ENCODE data around the gene RGL1. TPM values are rescaled to one million over a fixed set of nuclear protein-coding genes. Genes with fewer than 3 reads are reported as not detected.

RGL1 gene
- total RNA-seq, 1 experiment from 2014 or later, result 1.3 TPM

DNA sequence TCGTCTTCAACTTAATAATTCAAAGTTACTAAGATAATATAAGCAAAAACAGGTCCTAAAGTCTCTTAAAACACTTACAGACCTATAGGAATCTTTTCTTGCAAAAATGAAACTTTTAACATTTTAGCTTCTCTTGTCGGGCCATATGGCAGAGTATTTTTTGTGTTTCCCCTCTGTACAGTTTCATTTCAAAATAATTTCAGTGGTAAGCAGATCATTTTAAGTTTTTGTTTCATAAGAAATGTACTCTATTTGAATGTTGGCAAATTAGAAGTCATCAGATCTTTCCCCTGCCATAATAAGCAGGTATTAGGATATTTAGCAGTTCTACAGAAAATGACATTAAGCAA, 37.9 kb downstream of the RGL1 start (continued):
- TF ChIP-seq, protein P1, sequence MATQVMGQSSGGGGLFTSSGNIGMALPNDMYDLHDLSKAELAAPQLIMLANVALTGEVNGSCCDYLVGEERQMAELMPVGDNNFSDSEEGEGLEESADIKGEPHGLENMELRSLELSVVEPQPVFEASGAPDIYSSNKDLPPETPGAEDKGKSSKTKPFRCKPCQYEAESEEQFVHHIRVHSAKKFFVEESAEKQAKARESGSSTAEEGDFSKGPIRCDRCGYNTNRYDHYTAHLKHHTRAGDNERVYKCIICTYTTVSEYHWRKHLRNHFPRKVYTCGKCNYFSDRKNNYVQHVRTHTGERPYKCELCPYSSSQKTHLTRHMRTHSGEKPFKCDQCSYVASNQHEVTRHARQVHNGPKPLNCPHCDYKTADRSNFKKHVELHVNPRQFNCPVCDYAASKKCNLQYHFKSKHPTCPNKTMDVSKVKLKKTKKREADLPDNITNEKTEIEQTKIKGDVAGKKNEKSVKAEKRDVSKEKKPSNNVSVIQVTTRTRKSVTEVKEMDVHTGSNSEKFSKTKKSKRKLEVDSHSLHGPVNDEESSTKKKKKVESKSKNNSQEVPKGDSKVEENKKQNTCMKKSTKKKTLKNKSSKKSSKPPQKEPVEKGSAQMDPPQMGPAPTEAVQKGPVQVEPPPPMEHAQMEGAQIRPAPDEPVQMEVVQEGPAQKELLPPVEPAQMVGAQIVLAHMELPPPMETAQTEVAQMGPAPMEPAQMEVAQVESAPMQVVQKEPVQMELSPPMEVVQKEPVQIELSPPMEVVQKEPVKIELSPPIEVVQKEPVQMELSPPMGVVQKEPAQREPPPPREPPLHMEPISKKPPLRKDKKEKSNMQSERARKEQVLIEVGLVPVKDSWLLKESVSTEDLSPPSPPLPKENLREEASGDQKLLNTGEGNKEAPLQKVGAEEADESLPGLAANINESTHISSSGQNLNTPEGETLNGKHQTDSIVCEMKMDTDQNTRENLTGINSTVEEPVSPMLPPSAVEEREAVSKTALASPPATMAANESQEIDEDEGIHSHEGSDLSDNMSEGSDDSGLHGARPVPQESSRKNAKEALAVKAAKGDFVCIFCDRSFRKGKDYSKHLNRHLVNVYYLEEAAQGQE (IDR thresholded peaks at IDR 0.05; ENCODE audit: low read depth), result no peak
- TF ChIP-seq EGR1 (IDR thresholded peaks at IDR 0.05; ENCODE audit: low read depth), result no peak

DNA sequence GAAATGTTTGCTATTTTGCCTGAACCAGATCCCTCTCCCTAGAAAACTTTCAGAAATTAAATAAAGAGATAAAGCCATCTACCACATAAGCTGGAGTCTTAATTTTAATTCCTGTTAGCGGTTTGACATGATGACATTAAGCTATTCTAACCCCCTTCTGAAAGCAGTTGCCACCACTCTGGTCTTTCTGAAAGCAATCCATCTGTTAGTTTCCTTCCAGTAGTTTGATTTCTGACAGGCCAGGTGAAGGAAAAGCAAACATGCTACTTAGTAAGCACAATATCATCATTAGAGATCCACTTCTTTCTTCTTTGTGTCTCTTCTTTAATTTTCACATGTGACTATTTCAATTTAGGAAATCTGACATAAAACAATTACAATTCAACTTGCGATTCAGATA, 39.9 kb downstream of the RGL1 start:
- H3K27me3 ChIP-seq (ENCODE audit: insufficient read depth, low read length), result no peaks in the 10 kb centered on the region
- no TSS peak for BruUV-seq (replicated peaks)
- H3K36me3 ChIP-seq (ENCODE audit: control insufficient read depth in 1 of 2, insufficient read depth in 2 of 2, low read length in 2 of 2), result no peaks in the 10 kb centered on the region
- intact Hi-C loops (cut with micrococcal nuclease), result no loop called here
- RAD21 ChIA-PET (ENCODE audit: low non-redundant PET in 1 of 2, low total read pairs in 2 of 2, uncharacterized antibody in 2 of 2, unreplicated experiment in 2 of 2), result no interaction called here
- no peaks in the 10 kb centered on the region for H3K79me2 ChIP-seq (ENCODE audit: insufficient read depth, low read length)
- H3K9ac ChIP-seq (ENCODE audit: low read length), result no peak overlapping the region
- H3K9me2 ChIP-seq (ENCODE audit: insufficient read depth), result no peaks in the 10 kb centered on the region
- H3K4me3 ChIP-seq (replicated peaks in 1 of 2; ENCODE audit: low read depth in 1 of 2, low read length in 2 of 2), result no peak overlapping the region
- H2AFZ ChIP-seq (ENCODE audit: low read depth, low read length, poor library complexity, severe bottlenecking), result no peak overlapping the region
- ATAC-seq, result no peak
- TF ChIP-seq EZH2 (IDR thresholded peaks at IDR 0.05) (no peak), CEBPB (IDR thresholded peaks at IDR 0.05; ENCODE audit: low read depth) (no peak)
- H3K9me3 ChIP-seq (ENCODE audit: control insufficient read depth in 1 of 2, insufficient read depth in 1 of 2, low read depth in 1 of 2, low read length in 2 of 2), result no peaks in the 10 kb centered on the region
- H4K20me1 ChIP-seq (ENCODE audit: insufficient read depth), result no peaks in the 10 kb centered on the region
- H3K4me1 ChIP-seq (ENCODE audit: control insufficient read depth in 1 of 2, insufficient read depth in 2 of 2, low read length in 2 of 2), result peaks cover 3 to 7% of the 10 kb centered on the region in 2 experiments; a peak in 3 of 4 replicates
- no peak overlapping the region for H3K4me2 ChIP-seq (ENCODE audit: low read length)
- CTCF ChIA-PET, result no interaction called here
- no peak for DNase-seq (ENCODE audit: low read depth, low spot score)
- POLR2A ChIA-PET, result no interaction called here
- H3K27ac ChIP-seq (ENCODE audit: low read depth, low read length), result no peak overlapping the region

DNA sequence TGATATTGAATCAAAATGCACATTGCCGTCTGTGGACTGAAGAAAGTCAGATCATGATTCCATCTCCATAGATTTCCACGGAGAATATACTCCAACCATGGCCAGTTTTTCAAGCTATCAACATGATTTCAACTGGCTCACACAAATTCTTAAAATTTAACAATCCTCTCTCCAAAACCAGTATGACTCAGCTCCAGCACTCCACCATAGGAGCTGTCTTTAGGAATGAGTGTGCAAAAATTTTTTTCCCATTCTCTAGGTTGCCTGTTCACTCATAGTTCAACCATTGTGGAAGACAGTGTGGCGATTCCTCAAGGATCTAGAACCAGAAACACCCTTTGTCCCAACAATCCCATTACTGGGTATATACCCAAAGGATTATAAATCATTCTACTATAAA, 40.8 kb downstream of the RGL1 start:
- ATAC-seq, result no peak
- H3K9me2 ChIP-seq (ENCODE audit: insufficient read depth), result no peaks in the 10 kb centered on the region

More for the DNA sequence above, 40.8 kb downstream of the RGL1 start:
- no TSS peak for BruUV-seq (replicated peaks)
- ChIA-PET RAD21 (ENCODE audit: low non-redundant PET in 1 of 2, low total read pairs in 2 of 2, uncharacterized antibody in 2 of 2, unreplicated experiment in 2 of 2) (no interaction called here), POLR2A (no interaction called here), CTCF (no interaction called here)
- H2AFZ ChIP-seq (ENCODE audit: low read depth, low read length, poor library complexity, severe bottlenecking), result no peak overlapping the region
- intact Hi-C loops (cut with micrococcal nuclease), result no loop called here
- H3K4me3 ChIP-seq (replicated peaks in 1 of 2; ENCODE audit: low read depth in 1 of 2, low read length in 2 of 2), result no peak overlapping the region
- no peak for TF ChIP-seq ZNF274 (IDR thresholded peaks at IDR 0.05; ENCODE audit: low read depth, low read length)
- TF ChIP-seq POLR2AphosphoS5 (IDR thresholded peaks at IDR 0.05; ENCODE audit: low read depth, low read length), result no peak
- TF ChIP-seq YY1 (IDR thresholded peaks at IDR 0.05; ENCODE audit: extremely low read depth, insufficient replicate concordance, low read depth, low read length), result no peak
- TF ChIP-seq FOSL1 (IDR thresholded peaks at IDR 0.05; ENCODE audit: low read depth), result no peak
- TF ChIP-seq RAD21 (IDR thresholded peaks at IDR 0.05; ENCODE audit: low read depth), result no peak
- TF ChIP-seq CBX3 (IDR thresholded peaks at IDR 0.05; ENCODE audit: low read depth), result no peak
- no peak for TF ChIP-seq SP1 (IDR thresholded peaks at IDR 0.05; ENCODE audit: low read depth)
- no peak for TF ChIP-seq EZH2 (IDR thresholded peaks at IDR 0.05)
- no peak for TF ChIP-seq EGR1 (IDR thresholded peaks at IDR 0.05; ENCODE audit: low read depth)
- TF ChIP-seq TCF7L2 (IDR thresholded peaks at IDR 0.05; ENCODE audit: borderline replicate concordance, extremely low read depth, insufficient read depth, insufficient read length), result no peak
- DNase-seq (ENCODE audit: low read depth, low spot score), result no peak
- no peak overlapping the region for H3K4me2 ChIP-seq (ENCODE audit: low read length)
- H3K27ac ChIP-seq (ENCODE audit: low read depth, low read length), result no peak overlapping the region
- H4K20me1 ChIP-seq (ENCODE audit: insufficient read depth), result no peaks in the 10 kb centered on the region
- no peaks in the 10 kb centered on the region for H3K27me3 ChIP-seq (ENCODE audit: insufficient read depth, low read length)
- H3K9me3 ChIP-seq (ENCODE audit: control insufficient read depth in 1 of 2, insufficient read depth in 1 of 2, low read depth in 1 of 2, low read length in 2 of 2), result no peaks in the 10 kb centered on the region
- no peak overlapping the region for H3K9ac ChIP-seq (ENCODE audit: low read length)
- peaks cover 0 to 3% of the 10 kb centered on the region in 2 experiments; a peak in 1 of 4 replicates for H3K4me1 ChIP-seq (ENCODE audit: control insufficient read depth in 1 of 2, insufficient read depth in 2 of 2, low read length in 2 of 2)
- H3K36me3 ChIP-seq (ENCODE audit: control insufficient read depth in 1 of 2, insufficient read depth in 2 of 2, low read length in 2 of 2), result no peaks in the 10 kb centered on the region
- no peaks in the 10 kb centered on the region for H3K79me2 ChIP-seq (ENCODE audit: insufficient read depth, low read length)
